Progenitor cell of endocrine pancreas (in vitro differentiated cells): ENCODE data around the gene GPR150. TPM values are rescaled to one million over a fixed set of nuclear protein-coding genes. Genes with fewer than 3 reads are reported as not detected.

ENCODE experiments used
- DNase-seq: peaks from one replicate; pipeline ENCODE4 v3.0.0; 2021; ENCODE audit warnings: low spot score; ENCODE audit not compliant: unreplicated experiment
- H3K27ac Mint-ChIP-seq: 2 replicates; pipeline ENCODE4 v1.8.0; 2021; ENCODE audit warnings: mild to moderate bottlenecking, moderate library complexity, mixed read lengths
- H3K27me3 Mint-ChIP-seq: 2 replicates; pipeline ENCODE4 v1.8.0; 2021; ENCODE audit warnings: mixed read lengths
- H3K36me3 Mint-ChIP-seq: 2 replicates; pipeline ENCODE4 v1.8.0; 2022; ENCODE audit warnings: mixed read lengths; ENCODE audit not compliant: insufficient read depth
- H3K4me1 Mint-ChIP-seq: 2 replicates; pipeline ENCODE4 v1.8.0; 2021; ENCODE audit warnings: low read depth, mixed read lengths
- H3K4me3 Mint-ChIP-seq: 2 replicates; pipeline ENCODE4 v1.8.0; 2021; ENCODE audit warnings: low read depth, mild to moderate bottlenecking, moderate library complexity, mixed read lengths
- H3K9me3 Mint-ChIP-seq: 2 replicates; pipeline ENCODE4 v1.8.0; 2021; ENCODE audit warnings: low read depth, mixed read lengths
- CTCF ChIP-seq: fragments of 200-600 bp; sonication (generic); IDR thresholded peaks from one replicate; pipeline ENCODE4 v1.5.0; 2021; ENCODE audit warnings: antibody characterized with exemption, mild to moderate bottlenecking; ENCODE audit not compliant: unreplicated experiment
- total RNA-seq: library from RNA; stranded (reverse); gene quantifications from 2 replicates; pipeline ENCODE4 v1.2.1, GENCODE V29; 2021

Gene GPR150
- total RNA-seq, 1 donor from 2014 or later = not detected

- H3K27ac Mint-ChIP-seq = no peak overlapping the region
- no peak for TF ChIP-seq CTCF
Measured at GRCh38 chr5:95649842-95650620, 30.1 kb downstream of the GPR150 start.

GRCh38 chr5:95652849-95653248, 33.0 kb downstream of the GPR150 start:
- no peak for DNase-seq
- TF ChIP-seq CTCF = no peak
- Mint-ChIP-seq H3K4me3 (no peak overlapping the region), H3K27ac (no peak overlapping the region), H3K4me1 (peaks cover 8% of the 10 kb centered on the region), H3K9me3 (no peaks in the 10 kb centered on the region), H3K27me3 (no peaks in the 10 kb centered on the region), H3K36me3 (no peaks in the 10 kb centered on the region)

More at GRCh38 chr5:95649842-95650620, 30.1 kb downstream of the GPR150 start:
- Mint-ChIP-seq H3K36me3 (no peaks in the 10 kb centered on the region), H3K27me3 (no peaks in the 10 kb centered on the region), H3K9me3 (no peaks in the 10 kb centered on the region), H3K4me1 (peaks cover 9% of the 10 kb centered on the region), H3K4me3 (no peak overlapping the region)
- no peak for DNase-seq

GRCh38 chr5:95654196-95654595, 34.3 kb downstream of the GPR150 start:
- peaks cover 8% of the 10 kb centered on the region for H3K4me1 Mint-ChIP-seq
- no peak for DNase-seq
- no peaks in the 10 kb centered on the region for H3K9me3 Mint-ChIP-seq
- H3K27ac Mint-ChIP-seq = no peak overlapping the region
- H3K4me3 Mint-ChIP-seq = no peak overlapping the region
- TF ChIP-seq CTCF = no peak
- H3K36me3 Mint-ChIP-seq = no peaks in the 10 kb centered on the region
- H3K27me3 Mint-ChIP-seq = no peaks in the 10 kb centered on the region

- no peaks in the 10 kb centered on the region for H3K27me3 Mint-ChIP-seq
- no peak overlapping the region for H3K27ac Mint-ChIP-seq
- H3K36me3 Mint-ChIP-seq = no peaks in the 10 kb centered on the region
- no peaks in the 10 kb centered on the region for H3K9me3 Mint-ChIP-seq
- H3K4me1 Mint-ChIP-seq = no peaks in the 10 kb centered on the region
- no peak overlapping the region for H3K4me3 Mint-ChIP-seq
- no peak for DNase-seq
- TF ChIP-seq CTCF = no peak
Measured at GRCh38 chr5:95655575-95655974, 35.7 kb downstream of the GPR150 start.

GRCh38 chr5:95660060-95660459, 40.2 kb downstream of the GPR150 start:
- peaks cover 5% of the 10 kb centered on the region for H3K4me1 Mint-ChIP-seq
- H3K36me3 Mint-ChIP-seq = no peaks in the 10 kb centered on the region
- no peak overlapping the region for H3K4me3 Mint-ChIP-seq
- no peak overlapping the region for H3K27ac Mint-ChIP-seq
- no peaks in the 10 kb centered on the region for H3K27me3 Mint-ChIP-seq
- no peak for TF ChIP-seq CTCF
- no peak for DNase-seq
- H3K9me3 Mint-ChIP-seq = no peaks in the 10 kb centered on the region
